NCI-H460 (cell line): ENCODE results near the gene OSTM1. TPM values are rescaled to one million over a fixed set of nuclear protein-coding genes. Genes with fewer than 3 reads are reported as not detected.
"Not testable (repeated sequence)": the region's sequence is repeated elsewhere in the genome, so short reads cannot be mapped to it uniquely, and the experiment has no call there.

Experiments used
- DNase-seq: peaks from one replicate; pipeline ENCODE4 v3.0.0-alpha.2; 2016; ENCODE audit warnings: low read depth; ENCODE audit errors: extremely low read depth
- small RNA-seq, 2 experiments: library from RNA; depleted of rRNA; stranded (forward); fragments of <200 nt; gene quantifications; one replicate each; pipeline ENCODE3, GENCODE V24; 2014
- total RNA-seq: library from RNA; depleted of rRNA; stranded (reverse); fragments of >200 nt; shearing (Covaris generic); gene quantifications from 2 replicates; pipeline ENCODE4 v1.2.3, GENCODE V29; 2014; rRNA removed

Gene OSTM1
- total RNA-seq, 1 experiment from 2014 or later: 43.0 TPM

- DNase-seq: no peak
These were observed 47.5 kb downstream of the OSTM1 start for GRCh38 chr6:108027056-108027455.

DNA sequence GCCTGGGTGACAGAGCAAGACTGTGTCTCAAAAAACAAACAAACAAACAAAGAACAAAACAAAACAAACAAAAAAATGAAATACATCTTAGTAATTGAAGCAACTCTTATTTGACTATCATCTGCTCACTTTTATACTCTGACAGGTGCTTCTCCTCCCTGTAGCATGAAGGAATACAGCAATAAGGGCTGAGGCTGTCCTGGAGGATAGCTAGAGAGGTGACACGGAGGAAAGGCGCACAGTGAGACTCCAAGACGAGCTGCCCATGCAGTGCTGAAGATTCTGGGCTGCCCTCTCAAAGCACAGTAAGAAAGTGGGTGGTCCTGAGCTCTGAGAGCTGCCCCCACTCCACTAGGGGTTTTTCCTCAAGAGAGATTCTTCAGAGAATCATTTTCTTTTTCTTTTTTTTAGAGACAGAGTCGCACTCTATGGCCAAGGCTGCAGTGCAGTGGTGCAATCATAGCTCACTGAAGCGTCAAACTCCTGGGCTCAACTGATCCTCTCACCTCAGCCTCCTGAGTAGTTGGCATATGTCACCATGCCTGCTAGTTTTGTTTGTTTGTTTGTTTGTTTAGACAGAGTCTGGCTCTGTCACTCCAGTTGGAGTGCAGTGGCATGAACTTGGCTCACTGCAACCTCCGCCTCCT, 50.0 kb downstream of the OSTM1 start:
- DNase-seq: no peak

DNA sequence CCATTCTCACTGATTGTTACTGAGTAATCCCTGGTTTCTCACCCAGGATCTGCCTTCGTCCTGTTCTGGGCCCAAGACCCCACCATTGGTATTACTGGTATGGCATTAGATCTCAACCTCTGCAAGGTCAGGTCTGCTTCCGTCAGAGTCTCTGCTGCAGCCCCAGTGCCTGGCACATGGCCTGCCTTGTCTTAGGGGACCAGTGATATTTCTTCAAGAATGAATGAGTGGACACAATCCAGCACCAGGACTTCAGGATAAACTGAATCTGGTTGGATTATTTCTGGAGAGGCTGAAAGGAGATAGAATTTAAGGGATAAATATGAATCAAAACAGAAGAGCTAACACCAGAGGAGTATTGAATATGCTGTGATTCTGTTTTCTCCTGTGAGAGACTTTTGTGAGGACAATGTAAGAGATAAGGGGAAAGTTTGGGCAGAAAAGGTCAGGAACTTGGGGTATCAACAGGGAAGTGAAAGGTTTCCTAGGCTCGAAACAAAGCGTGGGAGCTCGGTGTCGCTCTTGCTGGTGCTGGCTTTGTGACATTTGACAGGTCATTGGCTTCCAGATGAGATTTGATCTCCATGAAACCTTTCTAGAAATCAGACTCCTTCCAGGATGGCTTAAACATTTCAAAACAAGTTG, 53.9 kb downstream of the OSTM1 start:
- DNase-seq: no peak

- DNase-seq: not testable (repeated sequence)
These were observed 58.3 kb downstream of the OSTM1 start for GRCh38 chr6:108016283-108016682.

DNA sequence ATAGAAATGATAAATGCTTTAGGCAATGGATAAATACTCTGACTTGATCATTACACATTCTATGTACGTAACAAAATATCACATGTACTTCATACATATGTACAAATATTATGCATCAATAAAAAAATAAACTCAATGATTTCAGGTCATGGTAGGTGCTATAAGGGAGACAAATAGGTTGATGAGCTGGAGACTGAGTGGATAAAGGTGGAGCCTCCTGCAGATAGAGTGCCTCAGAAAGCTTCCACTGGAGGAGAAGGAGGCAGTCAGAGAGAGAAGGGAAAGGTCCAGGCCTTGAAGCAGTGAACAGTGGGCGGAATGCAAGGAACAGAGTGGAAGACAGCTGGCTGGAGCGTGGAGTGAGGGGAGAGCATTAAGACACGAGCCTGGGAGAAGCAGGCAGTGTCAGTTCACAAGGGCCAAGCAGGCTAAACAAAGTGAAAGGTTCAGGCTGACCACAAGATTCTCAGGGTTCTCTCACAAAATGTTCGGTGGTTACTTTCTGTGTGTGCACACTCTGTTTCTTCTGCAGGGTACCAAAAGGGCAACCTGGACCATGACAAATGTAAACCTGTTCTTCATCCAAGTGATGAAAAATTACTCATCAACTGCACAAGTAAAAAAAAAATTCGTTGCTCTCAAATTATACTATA, 60.6 kb downstream of the OSTM1 start:
- DNase-seq: no peak

DNA sequence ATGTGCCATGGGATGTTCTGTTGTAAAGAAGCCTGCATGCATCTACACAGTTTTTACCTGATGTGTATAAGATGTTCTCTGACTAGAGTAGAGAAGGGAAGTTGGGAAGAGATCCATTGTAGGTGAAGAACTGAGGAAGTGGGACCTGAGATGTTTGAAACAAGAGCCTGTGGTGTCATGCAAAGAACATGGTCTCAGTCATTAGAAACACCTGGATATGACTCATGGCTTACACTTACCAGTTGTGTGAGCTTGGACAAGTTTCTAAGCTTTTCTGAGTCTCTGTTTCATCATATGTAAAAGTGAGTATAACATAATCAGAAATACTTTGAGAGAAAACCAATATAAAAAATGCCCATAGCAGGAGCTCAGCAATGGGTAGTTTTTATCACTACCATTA, 64.6 kb downstream of the OSTM1 start:
- no peak for DNase-seq

- DNase-seq: not testable (repeated sequence)
These were observed 65.3 kb downstream of the OSTM1 start for GRCh38 chr6:108009258-108009657.

DNA sequence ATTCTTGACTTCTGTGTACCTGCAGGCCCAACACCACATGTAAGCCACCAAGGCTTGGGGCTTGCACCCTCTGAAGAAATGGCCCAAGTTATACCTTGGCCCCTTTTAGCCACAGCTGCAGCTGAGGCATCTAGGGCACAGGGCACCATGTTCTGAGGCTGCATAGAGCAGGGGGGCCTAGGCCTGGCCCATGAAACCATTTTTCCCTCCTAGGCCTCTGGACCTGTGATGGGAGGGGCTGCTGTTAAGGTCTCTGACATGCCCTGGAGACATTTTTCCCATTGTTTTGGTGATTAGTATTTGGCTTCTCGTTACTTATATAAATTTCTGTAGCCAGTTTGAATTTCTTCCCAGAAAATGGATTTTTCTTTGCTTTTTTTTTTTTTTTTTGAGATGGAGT, 66.2 kb downstream of the OSTM1 start:
- DNase-seq: no peak

DNA sequence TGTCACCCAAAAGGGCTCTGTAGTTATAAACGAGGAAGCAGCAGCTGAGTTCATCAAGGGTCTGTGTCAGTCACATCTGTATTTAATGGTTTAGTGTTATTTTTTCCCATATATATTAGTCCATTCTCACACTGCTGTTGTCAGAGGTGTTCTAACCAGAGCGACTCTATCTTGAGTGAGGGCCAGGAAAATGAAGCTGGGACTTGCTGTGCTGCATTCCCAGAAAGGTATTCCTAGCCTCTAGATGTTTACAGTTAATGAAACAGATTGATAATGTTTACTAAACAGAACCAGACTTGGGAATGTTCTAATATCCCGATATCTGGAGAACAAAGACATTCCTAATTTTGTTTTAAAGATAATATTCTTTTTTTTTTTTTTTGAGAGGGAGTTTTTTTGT, 68.6 kb downstream of the OSTM1 start:
- no peak for DNase-seq

GRCh38 chr6:108004861-108005260, 69.7 kb downstream of the OSTM1 start:
- no peak for DNase-seq

- no peak for DNase-seq
These were observed 71.9 kb downstream of the OSTM1 start for GRCh38 chr6:108002365-108003221.

DNA sequence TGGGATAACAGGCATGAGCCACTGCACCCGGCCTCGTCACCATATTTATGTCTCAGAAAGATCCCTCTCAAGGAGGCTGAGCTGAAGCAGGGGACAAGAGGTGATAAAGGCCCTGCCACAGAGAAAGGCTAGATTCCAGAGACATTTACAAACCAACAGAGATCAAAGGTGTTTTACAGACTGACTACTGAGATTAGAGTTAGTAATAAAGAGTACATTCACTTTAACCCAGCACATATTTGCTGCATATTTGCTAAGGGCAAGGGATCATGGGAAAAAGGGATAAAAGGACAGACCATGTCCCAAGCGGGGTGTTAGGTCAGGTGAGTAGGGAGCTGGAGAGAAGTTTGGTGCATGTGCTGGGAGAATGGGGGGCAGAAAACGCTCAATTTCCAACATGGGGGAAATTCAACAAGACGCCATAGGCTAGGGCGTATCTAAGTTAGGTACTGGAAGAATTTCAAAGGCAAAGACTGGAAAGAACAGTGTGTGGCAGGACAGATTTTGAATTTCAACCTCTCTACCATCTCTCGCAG, 72.8 kb downstream of the OSTM1 start:
- no peak for DNase-seq

DNA sequence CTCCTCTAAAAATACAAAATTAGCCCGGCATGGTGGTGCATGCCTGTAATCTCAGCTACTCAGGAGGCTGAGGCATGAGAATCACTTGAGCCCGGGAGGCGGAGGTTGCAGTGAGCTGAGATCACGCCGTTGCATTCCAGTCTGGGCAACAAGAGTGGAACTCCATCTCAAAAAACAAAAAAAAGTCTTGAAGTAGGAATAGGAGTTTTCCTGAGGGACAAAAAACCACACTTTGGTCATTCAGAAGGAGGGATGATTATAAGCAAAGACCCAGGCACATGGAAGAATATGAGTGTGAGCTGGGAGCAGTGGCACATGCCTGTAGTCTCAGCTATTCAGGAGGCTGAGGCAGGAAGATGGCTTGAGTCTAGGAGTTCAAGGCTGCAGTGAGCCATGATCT, 74.3 kb downstream of the OSTM1 start:
- not testable (repeated sequence) for DNase-seq

DNA sequence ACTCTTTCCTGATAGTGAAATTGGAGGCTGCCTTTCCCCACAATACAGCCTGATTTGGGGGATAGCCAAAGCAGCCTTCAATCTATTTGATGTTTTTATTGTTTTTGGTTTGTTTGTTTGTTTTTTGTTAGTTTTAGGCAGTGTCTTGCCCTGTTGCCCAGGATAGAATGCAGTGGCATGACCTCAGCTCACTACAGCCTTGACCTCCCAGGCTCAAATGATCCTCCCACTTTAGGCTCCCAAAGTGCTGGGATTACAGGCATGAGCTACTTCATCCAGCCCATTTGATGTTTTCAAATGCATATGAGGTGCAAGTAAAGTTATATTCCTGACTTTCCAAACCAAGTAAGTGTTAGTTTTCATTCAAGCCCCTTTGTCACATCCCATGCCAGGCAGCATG, 75.2 kb downstream of the OSTM1 start:
- DNase-seq: no peak

GRCh38 chr6:107991772-107992550, 82.6 kb downstream of the OSTM1 start:
- DNase-seq: no peak

Small RNAs within 50 kb of the gene (small RNA-seq; reads per million reads assigned to genes)
- gene RF00019: 0 reads per million in 2 experiments

Other genes starting within 250 kb of the OSTM1 start
- 17.6 and 25.4 TPM in 2 replicates for gene SEC63, start 116.5 kb downstream of the OSTM1 start, total RNA-seq
- gene NR2E1, start 91.3 kb upstream of the OSTM1 start, total RNA-seq: not detected in 2 replicates
- 109 and 117 TPM in 2 replicates for gene SNX3, start 186.3 kb upstream of the OSTM1 start, total RNA-seq
- 2.0 and 2.3 TPM in 2 replicates for gene AFG1L, start 220.3 kb upstream of the OSTM1 start, total RNA-seq